Common myeloid progenitor, CD34-positive (primary cell): ENCODE data around the gene DRD3.

Source experiments
- CTCF ChIA-PET: fragments of 350-600 bp; sonication (Branson Sonifier 250); formaldehyde crosslinking; loops from one replicate; lab custom pipeline; 2021; ENCODE audit warnings: antibody characterized with exemption; lab: Charles Lee
- POLR2A ChIA-PET: fragments of 350-600 bp; sonication (Branson Sonifier 250); formaldehyde crosslinking; loops from one replicate; lab custom pipeline; 2021; ENCODE audit warnings: antibody characterized with exemption; lab: Charles Lee
- DNase-seq, 3 donors: peaks; one replicate each; pipeline versions ENCODE4 v3.0.0 to v3.0.0-alpha.2; 2013
- H3K27ac ChIP-seq, 2 experiments: 1 replicate in 1 of 2; 2 replicates in 1 of 2; pipeline ENCODE4 v1.7.0; 2013; ENCODE audit warnings: inconsistent platforms in 2 of 2, low read length in 2 of 2, mild to moderate bottlenecking in 2 of 2, low read depth in 1 of 2, moderate library complexity in 1 of 2; ENCODE audit not compliant: severe bottlenecking in 2 of 2, insufficient read depth in 1 of 2, poor library complexity in 1 of 2
- H3K27me3 ChIP-seq, 5 experiments: replicated peaks in 2 of 5; 1 replicate in 3 of 5; 2 replicates in 2 of 5; pipeline versions ENCODE4 v1.6.1 to v1.7.0; 2013; ENCODE audit warnings: low read length in 4 of 5, mild to moderate bottlenecking in 2 of 5, moderate library complexity in 2 of 5, inconsistent platforms in 1 of 5; ENCODE audit not compliant: insufficient read depth in 5 of 5, control insufficient read depth in 4 of 5
- H3K36me3 ChIP-seq, 4 experiments: 1 replicate in 2 of 4; 2 replicates in 2 of 4; pipeline versions ENCODE4 v1.6.1 to v1.7.0; 2013; ENCODE audit warnings: low read length in 3 of 4, control low read depth in 1 of 4, mild to moderate bottlenecking in 1 of 4; ENCODE audit not compliant: control insufficient read depth in 4 of 4, insufficient read depth in 4 of 4
- H3K4me1 ChIP-seq, 4 experiments: 1 replicate in 3 of 4; 2 replicates in 1 of 4; pipeline versions ENCODE4 v1.6.1 to v1.7.1; 2013; ENCODE audit warnings: low read length in 3 of 4, mild to moderate bottlenecking in 3 of 4, control low read depth in 1 of 4, inconsistent platforms in 1 of 4, moderate library complexity in 1 of 4; ENCODE audit not compliant: control insufficient read depth in 4 of 4, insufficient read depth in 4 of 4; ENCODE audit errors: control extremely low read depth in 1 of 4
- H3K4me3 ChIP-seq, 7 experiments: 1 replicate in 4 of 7; 2 replicates in 3 of 7; pipeline versions ENCODE4 v1.5.1 to v1.7.0; 2013; ENCODE audit warnings: mild to moderate bottlenecking in 7 of 7, low read length in 6 of 7, moderate library complexity in 6 of 7, inconsistent platforms in 2 of 7, low read depth in 2 of 7, control low read depth in 1 of 7; ENCODE audit not compliant: insufficient read depth in 4 of 7, control insufficient read depth in 1 of 7; ENCODE audit errors: extremely low read depth in 1 of 7
- H3K9me3 ChIP-seq, 5 experiments: 1 replicate in 4 of 5; 2 replicates in 1 of 5; pipeline versions ENCODE4 v1.6.1 to v1.7.1; 2013; ENCODE audit warnings: low read length in 4 of 5, mild to moderate bottlenecking in 2 of 5, inconsistent platforms in 1 of 5, low read depth in 1 of 5, moderate library complexity in 1 of 5; ENCODE audit not compliant: control insufficient read depth in 4 of 5, insufficient read depth in 2 of 5; ENCODE audit errors: control extremely low read depth in 1 of 5
- WGBS: methylation state at CpG from one replicate; pipeline ENCODE4 v1.1.5; 2013; ENCODE audit not compliant: insufficient coverage; 5-methylcytosine and 5-hydroxymethylcytosine counted together

The DRD3 gene

GRCh38 chr3:114213627-114214541 is 35.0 kb upstream of the DRD3 start:
- peak overlapping the region in 1 of 2 experiments; percentile 51 for H3K27ac ChIP-seq
- H3K27me3 ChIP-seq, result peaks cover 0 to 6% (median 0%) of the 10 kb centered on the region in 5 experiments
- DNase-seq, result peak; percentile 55 to 91 (median 85)
- peak overlapping the region in 6 of 7 experiments; percentile 43 to 76 (median 62) for H3K4me3 ChIP-seq
- peaks cover 8 to 17% (median 12%) of the 10 kb centered on the region in 4 experiments for H3K4me1 ChIP-seq
- no peaks in the 10 kb centered on the region for H3K9me3 ChIP-seq
- WGBS, result 24% methylated on average over 14 of the region's 19 CpGs
- POLR2A ChIA-PET, result no interaction called here
- CTCF ChIA-PET, result interaction anchor here (0.6 to 1.9 kb wide), 4 partner anchors 9 to 369 kb away, joined by 3 to 4 read pairs (median 4); no protein-coding TSS in a partner anchor
- no peaks in the 10 kb centered on the region for H3K36me3 ChIP-seq

- CTCF ChIA-PET, result interaction anchor here (0.6 to 1.9 kb wide), 4 partner anchors 9 to 368 kb away, joined by 3 to 4 read pairs (median 4); no protein-coding TSS in a partner anchor
These were observed 34.4 kb upstream of the DRD3 start for GRCh38 chr3:114213292-114213626.

GRCh38 chr3:114212646-114213045 is 33.8 kb upstream of the DRD3 start:
- H3K27me3 ChIP-seq, result peaks cover 0 to 3% (median 0%) of the 10 kb centered on the region in 5 experiments
- peaks cover 8 to 17% (median 12%) of the 10 kb centered on the region in 4 experiments for H3K4me1 ChIP-seq
- H3K4me3 ChIP-seq, result no peak overlapping the region
- WGBS, result 93% methylated on average over 2 of the region's 4 CpGs
- POLR2A ChIA-PET, result no interaction called here
- DNase-seq, result no peak
- no peaks in the 10 kb centered on the region for H3K36me3 ChIP-seq
- no peak overlapping the region for H3K27ac ChIP-seq
- CTCF ChIA-PET, result interaction anchor here (1.9 kb wide), 1 partner anchor 54 kb away, joined by 4 read pairs; no protein-coding TSS in a partner anchor
- H3K9me3 ChIP-seq, result no peaks in the 10 kb centered on the region

More at GRCh38 chr3:114213292-114213626, 34.4 kb upstream of the DRD3 start:
- POLR2A ChIA-PET, result no interaction called here
- WGBS, result 17% methylated on average over 1 of the region's 4 CpGs
- Histone ChIP-seq H3K27me3 (peaks cover 0 to 3% (median 0%) of the 10 kb centered on the region in 5 experiments), H3K36me3 (no peaks in the 10 kb centered on the region), H3K4me3 (peak overlapping the region in 6 of 7 experiments; percentile 43 to 76 (median 62)), H3K4me1 (peaks cover 8 to 17% (median 12%) of the 10 kb centered on the region in 4 experiments), H3K27ac (peak overlapping the region in 1 of 2 experiments; percentile 51), H3K9me3 (no peaks in the 10 kb centered on the region)
- no peak for DNase-seq

GRCh38 chr3:114207768-114208167 is 28.9 kb upstream of the DRD3 start:
- Histone ChIP-seq H3K27ac (no peak overlapping the region), H3K27me3 (no peaks in the 10 kb centered on the region), H3K4me1 (peaks cover 0 to under 1% (median 0%) of the 10 kb centered on the region in 4 experiments), H3K9me3 (no peaks in the 10 kb centered on the region), H3K36me3 (no peaks in the 10 kb centered on the region), H3K4me3 (no peak overlapping the region)
- CTCF ChIA-PET, result no interaction called here
- POLR2A ChIA-PET, result no interaction called here
- 80% methylated on average over 2 of the region's 4 CpGs for WGBS
- DNase-seq, result no peak

GRCh38 chr3:114206342-114206741 is 27.5 kb upstream of the DRD3 start:
- H3K27me3 ChIP-seq, result no peaks in the 10 kb centered on the region
- ChIA-PET CTCF (no interaction called here), POLR2A (no interaction called here)
- WGBS, result no CpG with 5 or more reads among the region's 3 CpGs
- H3K4me1 ChIP-seq, result no peaks in the 10 kb centered on the region
- H3K27ac ChIP-seq, result no peak overlapping the region
- DNase-seq, result no peak
- no peaks in the 10 kb centered on the region for H3K9me3 ChIP-seq
- no peaks in the 10 kb centered on the region for H3K36me3 ChIP-seq
- no peak overlapping the region for H3K4me3 ChIP-seq

- Histone ChIP-seq H3K27me3 (no peaks in the 10 kb centered on the region), H3K27ac (no peak overlapping the region), H3K4me1 (no peaks in the 10 kb centered on the region), H3K36me3 (no peaks in the 10 kb centered on the region), H3K9me3 (no peaks in the 10 kb centered on the region), H3K4me3 (no peak overlapping the region)
- ChIA-PET CTCF (no interaction called here), POLR2A (no interaction called here)
- WGBS, result 100% methylated on average over 1 of the region's 2 CpGs
- DNase-seq, result no peak
These were observed 26.7 kb upstream of the DRD3 start for GRCh38 chr3:114205541-114205940.

- no peak overlapping the region for H3K4me3 ChIP-seq
- no peak for DNase-seq
- H3K4me1 ChIP-seq, result no peaks in the 10 kb centered on the region
- WGBS, result 100% methylated on average over 1 of the region's 1 CpG
- ChIA-PET POLR2A (no interaction called here), CTCF (no interaction called here)
- H3K27ac ChIP-seq, result no peak overlapping the region
- no peaks in the 10 kb centered on the region for H3K27me3 ChIP-seq
- no peaks in the 10 kb centered on the region for H3K36me3 ChIP-seq
- H3K9me3 ChIP-seq, result peaks cover 0 to 4% (median 0%) of the 10 kb centered on the region in 5 experiments
These were observed 15.9 kb upstream of the DRD3 start for GRCh38 chr3:114194750-114195149.
